ENCODE results near the gene VASP. TPM values are rescaled to one million over a fixed set of nuclear protein-coding genes. Genes with fewer than 3 reads are reported as not detected.

The VASP gene
- total and polyA plus RNA-seq, 9 of the 15 experiments (the other 6 are each of a cell fraction or from before 2014, with no cell fraction given), result 16.7 to 261 (median 112) TPM

- TF ChIP-seq UBTF (IDR thresholded peaks at IDR 0.05; ENCODE audit: borderline replicate concordance in 1 of 2, low read depth in 2 of 2, low read length in 2 of 2) (no peak), SFPQ (IDR thresholded peaks at IDR 0.05; ENCODE audit: low read depth, low read length) (no peak), TFAP4 (CRISPR knock-in tag; IDR thresholded peaks at IDR 0.05; ENCODE audit: borderline replicate concordance) (peak; percentile 75), KAT8 (IDR thresholded peaks at IDR 0.05; ENCODE audit: low read depth) (no peak), TAF15 (IDR thresholded peaks at IDR 0.05; ENCODE audit: low read depth, low read length) (no peak), FUS (optimal IDR thresholded peaks at IDR 0.05; ENCODE audit: low read depth, low read length) (no peak), NFIC (IDR thresholded peaks at IDR 0.05) (peak; percentile 33), JUN (IDR thresholded peaks at IDR 0.05; ENCODE audit: borderline replicate concordance, low read depth, low read length) (peak; percentile 71; the same call in 1 of the 2 replicates), JUN (CRISPR knock-in tag; IDR thresholded peaks at IDR 0.05; ENCODE audit: borderline replicate concordance) (no peak), ATF3 (IDR thresholded peaks at IDR 0.05) (no peak), ATF3 (CRISPR knock-in tag; conservative IDR thresholded peaks at IDR 0.05) (no peak)
Measured at GRCh38 chr19:45506989-45507871, at the start of gene VASP (continued).

Measured in K562 (cell line).